Right cardiac atrium (tissue), 5 donors: ENCODE data around the gene OPN5. TPM values are rescaled to one million over a fixed set of nuclear protein-coding genes. Genes with fewer than 3 reads are reported as not detected.

Experiments used
- ATAC-seq, 2 donors: fragments of 200-7000 bp; cut with Tn5 transposase; one replicate each; pipeline versions ENCODE4 v1.8.0 to v1.9.1; 2020; ENCODE audit warnings: moderate library complexity in 2 of 2, mild to moderate bottlenecking in 1 of 2
- DNase-seq, 3 donors: peaks; one replicate each; pipeline ENCODE4 v3.0.0-alpha.2; 2020
- H3K27ac ChIP-seq: one replicate; pipeline ENCODE4 v1.5.1; 2013; ENCODE audit warnings: mild to moderate bottlenecking, low read length, control low read depth, moderate library complexity
- H3K27me3 ChIP-seq: one replicate; pipeline ENCODE4 v1.6.1; 2013; ENCODE audit not compliant: control insufficient read depth, insufficient read depth
- H3K4me1 ChIP-seq: one replicate; pipeline ENCODE4 v1.6.1; 2013; ENCODE audit warnings: low read length; ENCODE audit not compliant: control insufficient read depth, insufficient read depth
- H3K4me3 ChIP-seq: one replicate; pipeline ENCODE4 v1.5.1; 2013; ENCODE audit warnings: low read length, control low read depth
- H3K9me3 ChIP-seq: one replicate; pipeline ENCODE4 v1.6.1; 2013; ENCODE audit warnings: low read length; ENCODE audit not compliant: control insufficient read depth
- WGBS: extraction: QIAGEN DNeasy Blood & Tissue Kit; methylation state at CpG from one replicate; pipeline ENCODE4 v1.1.7; 2013; 5-methylcytosine and 5-hydroxymethylcytosine counted together
- intact Hi-C, 4 donors: fragments of 100-400 bp; cut with DNase I; formaldehyde crosslinking; loops; one replicate each; pipeline versions ENCODE4 v1.11.0 to v1.14.0; 2022 to 2023
- polyA plus RNA-seq: library from polyadenylated mRNA; stranded (reverse); fragments of 200-250 nt; gene quantifications from one replicate; pipeline ENCODE4 v1.2.3, GENCODE V29; 2013
- total RNA-seq, 4 donors: library from RNA; stranded (reverse); fragmentation: NEBNext Ultra II Directional; extraction: Animal tissue kit (Norgen Biotek cat#: 25700); gene quantifications; one replicate each; pipeline ENCODE4 v1.2.1, GENCODE V29; 2021
- donor health status: healthy with polysubstance abuse.
- donor health status: DM: no; HTN: yes; CAD: no.
- donor health status: DM: no; HTN: no; CAD: no.
- donor health status: DM: no; HTN: yes; CAD: no; lungs with severe emphysema.
- donor health status: DM: yes; HTN: yes; CAD: no.

OPN5 gene
- total and polyA plus RNA-seq, 5 donors: not detected

GRCh38 chr6:47759364-47759763, 22.5 kb upstream of the OPN5 start:
- no peak for ATAC-seq

GRCh38 chr6:47762502-47762901, 19.3 kb upstream of the OPN5 start:
- 90% methylated on average over 3 of the region's 3 CpGs for WGBS
- no peak for ATAC-seq
- no peaks in the 10 kb centered on the region for H3K4me1 ChIP-seq

More at GRCh38 chr6:47759364-47759763, 22.5 kb upstream of the OPN5 start:
- no peak overlapping the region for H3K27ac ChIP-seq
- H3K27me3 ChIP-seq: no peaks in the 10 kb centered on the region
- WGBS: 54% methylated on average over 1 of the region's 1 CpG
- no peak overlapping the region for H3K4me3 ChIP-seq
- intact Hi-C loops: no loop called here
- DNase-seq: no peak
- H3K9me3 ChIP-seq: no peaks in the 10 kb centered on the region
- H3K4me1 ChIP-seq: no peaks in the 10 kb centered on the region

GRCh38 chr6:47766445-47766844, 15.4 kb upstream of the OPN5 start:
- Histone ChIP-seq H3K4me3 (no peak overlapping the region), H3K9me3 (no peaks in the 10 kb centered on the region), H3K4me1 (no peaks in the 10 kb centered on the region), H3K27ac (no peak overlapping the region), H3K27me3 (no peaks in the 10 kb centered on the region)
- ATAC-seq (no peak), DNase-seq (no peak)
- 94% methylated on average over 3 of the region's 3 CpGs for WGBS
- intact Hi-C loops: no loop called here

More at GRCh38 chr6:47762502-47762901, 19.3 kb upstream of the OPN5 start:
- no peak overlapping the region for H3K27ac ChIP-seq
- intact Hi-C loops: no loop called here
- H3K4me3 ChIP-seq: no peak overlapping the region
- no peaks in the 10 kb centered on the region for H3K9me3 ChIP-seq
- no peaks in the 10 kb centered on the region for H3K27me3 ChIP-seq
- DNase-seq: no peak

- Histone ChIP-seq H3K9me3 (no peaks in the 10 kb centered on the region), H3K4me3 (no peak overlapping the region), H3K27me3 (no peaks in the 10 kb centered on the region), H3K27ac (no peak overlapping the region), H3K4me1 (no peaks in the 10 kb centered on the region)
- intact Hi-C loops: no loop called here
- no peak for ATAC-seq
- no peak for DNase-seq
- 1% methylated on average over 1 of the region's 1 CpG for WGBS
Observed at GRCh38 chr6:47767102-47767501, 14.7 kb upstream of the OPN5 start.

GRCh38 chr6:47769982-47770381, 11.8 kb upstream of the OPN5 start:
- H3K4me1 ChIP-seq: no peaks in the 10 kb centered on the region
- H3K27ac ChIP-seq: no peak overlapping the region
- DNase-seq (no peak), ATAC-seq (no peak)
- H3K9me3 ChIP-seq: no peaks in the 10 kb centered on the region
- intact Hi-C loops: no loop called here
- no peak overlapping the region for H3K4me3 ChIP-seq
- no peaks in the 10 kb centered on the region for H3K27me3 ChIP-seq

- DNase-seq (no peak), ATAC-seq (no peak)
- intact Hi-C loops: no loop called here
- Histone ChIP-seq H3K9me3 (no peaks in the 10 kb centered on the region), H3K4me1 (no peaks in the 10 kb centered on the region), H3K4me3 (no peak overlapping the region), H3K27ac (no peak overlapping the region), H3K27me3 (no peaks in the 10 kb centered on the region)
- 61% methylated on average over 2 of the region's 2 CpGs for WGBS
Observed at GRCh38 chr6:47772359-47772758, 9.5 kb upstream of the OPN5 start.

- no peaks in the 10 kb centered on the region for H3K9me3 ChIP-seq
- no peak for DNase-seq
- H3K27me3 ChIP-seq: no peaks in the 10 kb centered on the region
- intact Hi-C loops: no loop called here
- no peak overlapping the region for H3K27ac ChIP-seq
- H3K4me3 ChIP-seq: no peak overlapping the region
- 84% methylated on average over 5 of the region's 5 CpGs for WGBS
- no peaks in the 10 kb centered on the region for H3K4me1 ChIP-seq
- ATAC-seq: no peak
Observed at GRCh38 chr6:47773005-47773404, 8.8 kb upstream of the OPN5 start.

GRCh38 chr6:47780510-47781356, 1.1 kb upstream of the OPN5 start:
- WGBS: under 1% methylated on average over 6 of the region's 6 CpGs
- H3K27ac ChIP-seq: no peak overlapping the region

GRCh38 chr6:47785182-47785581, 3.4 kb downstream of the OPN5 start:
- intact Hi-C loops: loop anchor here (5.0 to 10.0 kb wide), 5 partner anchors 370 to 1627 kb away; no protein-coding TSS in a partner anchor
- ATAC-seq (no peak), DNase-seq (no peak)
- Histone ChIP-seq H3K9me3 (no peaks in the 10 kb centered on the region), H3K4me3 (no peak overlapping the region), H3K27me3 (no peaks in the 10 kb centered on the region), H3K4me1 (no peaks in the 10 kb centered on the region), H3K27ac (no peak overlapping the region)
- WGBS: 65% methylated on average over 2 of the region's 2 CpGs

More at GRCh38 chr6:47780510-47781356, 1.1 kb upstream of the OPN5 start:
- intact Hi-C loops: loop anchor here (2.0 to 10.0 kb wide), 6 partner anchors 148 to 984 kb away; no protein-coding TSS in a partner anchor
- ATAC-seq (peak; percentile 84 to 89), DNase-seq (peak in 1 of 3 donors; percentile 48)
- H3K4me3 ChIP-seq: no peak overlapping the region
- no peaks in the 10 kb centered on the region for H3K4me1 ChIP-seq
- no peaks in the 10 kb centered on the region for H3K9me3 ChIP-seq
- H3K27me3 ChIP-seq: no peaks in the 10 kb centered on the region

- peak; percentile 54 to 60 for ATAC-seq
- 20% methylated on average over 20 of the region's 20 CpGs for WGBS
- peak; percentile 36 to 82 (median 70) for DNase-seq
- Histone ChIP-seq H3K4me1 (no peaks in the 10 kb centered on the region), H3K9me3 (no peaks in the 10 kb centered on the region), H3K27ac (no peak overlapping the region), H3K27me3 (no peaks in the 10 kb centered on the region), H3K4me3 (no peak overlapping the region)
- intact Hi-C loops: loop anchor here (5.0 to 10.0 kb wide), 5 partner anchors 373 to 1624 kb away; no protein-coding TSS in a partner anchor
Observed at GRCh38 chr6:47787620-47788497, 6.0 kb downstream of the OPN5 start.

GRCh38 chr6:47788498-47788884, 6.7 kb downstream of the OPN5 start:
- Histone ChIP-seq H3K27me3 (no peaks in the 10 kb centered on the region), H3K4me1 (no peaks in the 10 kb centered on the region), H3K4me3 (no peak overlapping the region), H3K27ac (no peak overlapping the region), H3K9me3 (no peaks in the 10 kb centered on the region)
- ATAC-seq (no peak), DNase-seq (no peak)
- intact Hi-C loops: loop anchor here (5.0 to 10.0 kb wide), 5 partner anchors 374 to 1624 kb away; no protein-coding TSS in a partner anchor
- 45% methylated on average over 5 of the region's 5 CpGs for WGBS
